Smooth muscle cell of the brain vasculature (primary cell): ENCODE measurements around the gene MPV17L2.

Source experiments
- DNase-seq: peaks from one replicate; pipeline ENCODE4 v3.0.0-alpha.2; 2012; ENCODE audit warnings: low read depth, low spot score

Gene MPV17L2

DNA sequence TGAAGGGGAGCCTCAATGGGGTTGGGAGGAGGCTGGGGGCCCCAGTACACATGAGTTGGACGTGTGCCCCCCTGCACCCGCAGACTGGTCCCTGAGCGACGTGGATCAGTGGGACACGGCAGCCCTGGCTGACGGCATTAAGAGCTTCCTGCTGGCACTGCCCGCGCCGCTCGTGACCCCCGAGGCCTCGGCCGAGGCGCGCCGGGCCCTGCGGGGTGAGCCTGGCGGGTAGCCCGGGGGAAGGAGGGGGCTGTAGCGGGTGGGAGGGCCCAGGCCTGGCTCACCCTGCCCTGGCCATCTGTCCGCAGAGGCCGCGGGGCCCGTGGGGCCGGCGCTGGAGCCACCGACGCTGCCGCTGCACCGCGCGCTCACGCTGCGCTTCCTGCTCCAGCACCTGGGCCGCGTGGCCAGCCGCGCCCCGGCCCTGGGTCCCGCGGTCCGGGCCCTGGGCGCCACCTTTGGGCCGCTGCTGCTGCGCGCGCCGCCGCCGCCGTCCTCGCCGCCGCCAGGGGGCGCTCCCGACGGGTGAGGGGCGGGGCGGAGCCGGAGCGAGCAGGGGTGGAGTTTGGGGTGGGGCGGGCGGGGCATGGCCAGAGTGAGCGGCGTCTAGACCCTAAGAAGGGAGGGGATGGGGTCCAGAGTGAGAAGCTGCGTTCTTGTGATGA lies 31.9 kb upstream of the MPV17L2 start:
- no peak for DNase-seq

- DNase-seq: no peak
These were observed 31.4 kb upstream of the MPV17L2 start for GRCh38 chr19:18161636-18162002.

GRCh38 chr19:18164072-18164471 lies 28.9 kb upstream of the MPV17L2 start:
- no peak for DNase-seq

- no peak for DNase-seq
These were observed 27.0 kb upstream of the MPV17L2 start for GRCh38 chr19:18165794-18166544.

DNA sequence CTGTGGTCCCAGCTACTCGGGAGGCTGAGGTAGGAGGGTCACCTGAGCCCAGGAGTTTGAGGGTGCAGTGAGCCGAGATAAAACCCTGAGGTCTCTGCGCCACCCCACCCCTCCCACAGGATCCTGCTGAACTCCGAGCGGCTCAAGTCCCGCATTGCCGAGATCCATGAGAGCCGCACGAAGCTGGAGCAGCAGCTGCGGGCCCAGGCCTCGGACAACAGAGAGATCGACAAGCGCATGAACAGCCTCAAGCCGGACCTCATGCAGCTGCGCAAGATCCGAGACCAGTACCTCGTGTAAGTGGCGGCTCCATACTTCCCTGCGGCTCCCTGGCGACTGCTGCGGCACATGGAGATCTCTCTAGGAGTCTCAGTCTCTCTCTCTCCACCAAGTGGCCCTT lies 26.0 kb upstream of the MPV17L2 start:
- DNase-seq: no peak

DNA sequence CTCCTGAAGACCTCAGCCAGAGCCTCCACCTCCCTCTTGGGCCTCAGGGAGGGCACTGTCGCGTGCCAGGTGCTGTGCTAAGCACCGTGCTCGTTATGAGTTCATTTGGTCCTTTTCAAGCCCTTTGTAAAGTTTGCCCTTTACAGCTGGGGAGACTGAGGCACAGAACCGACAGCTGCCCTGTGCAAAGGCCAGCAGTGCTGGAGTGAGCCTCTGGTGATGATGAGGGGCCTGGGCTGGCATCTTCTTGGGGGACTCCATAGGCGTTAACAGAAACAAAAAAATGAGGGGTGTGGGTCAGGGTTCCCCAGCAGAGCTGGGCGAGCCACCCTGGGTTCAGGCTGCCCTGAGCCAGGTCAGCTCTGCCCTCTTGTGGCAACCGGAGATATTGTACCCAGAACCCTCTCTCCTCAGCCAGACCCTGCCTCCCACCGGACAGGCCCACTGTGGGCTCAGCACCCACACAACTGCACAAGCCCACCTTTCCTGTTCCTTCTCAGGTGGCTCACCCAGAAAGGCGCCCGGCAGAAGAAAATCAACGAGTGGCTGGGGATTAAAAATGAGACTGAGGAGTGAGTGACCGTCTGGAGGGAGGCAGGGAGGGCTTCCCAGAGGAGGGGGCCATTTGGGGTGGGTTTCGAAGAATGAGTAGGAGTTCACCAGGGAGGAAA lies 24.9 kb upstream of the MPV17L2 start:
- DNase-seq: no peak

- DNase-seq: no peak
These were observed 24.2 kb upstream of the MPV17L2 start for GRCh38 chr19:18168673-18169381.

DNA sequence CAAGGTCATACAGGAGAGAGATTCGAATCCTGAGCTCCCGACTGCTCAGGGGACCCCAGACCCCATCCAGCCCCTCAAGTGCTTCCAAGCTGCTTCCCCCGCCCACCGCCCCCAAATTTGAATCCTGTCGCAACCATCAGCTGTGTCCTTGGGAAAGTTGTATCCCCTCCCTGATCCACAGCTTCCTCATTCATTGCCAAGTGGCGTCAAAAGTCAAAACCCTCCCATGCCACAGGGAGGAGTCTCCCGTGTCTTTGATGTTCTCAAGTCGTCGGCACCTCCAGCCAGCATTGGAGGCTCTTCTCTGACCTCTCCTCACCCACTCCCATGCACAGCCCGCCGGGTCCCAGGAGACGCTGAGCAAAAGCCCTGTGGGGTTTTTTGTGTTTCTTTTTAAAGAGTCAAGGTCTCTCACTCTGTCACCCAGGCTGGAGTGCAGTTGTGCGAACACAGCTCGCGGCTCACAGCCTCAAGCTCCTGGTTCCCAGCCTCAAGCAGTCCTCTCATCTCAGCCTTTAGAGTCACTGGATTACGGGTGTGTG lies 22.2 kb upstream of the MPV17L2 start:
- DNase-seq: no peak

- DNase-seq: no peak
These were observed 21.3 kb upstream of the MPV17L2 start for GRCh38 chr19:18171605-18172327.

- no peak for DNase-seq
These were observed 20.5 kb upstream of the MPV17L2 start for GRCh38 chr19:18172331-18173053.

GRCh38 chr19:18173054-18173571 lies 19.9 kb upstream of the MPV17L2 start:
- no peak for DNase-seq

DNA sequence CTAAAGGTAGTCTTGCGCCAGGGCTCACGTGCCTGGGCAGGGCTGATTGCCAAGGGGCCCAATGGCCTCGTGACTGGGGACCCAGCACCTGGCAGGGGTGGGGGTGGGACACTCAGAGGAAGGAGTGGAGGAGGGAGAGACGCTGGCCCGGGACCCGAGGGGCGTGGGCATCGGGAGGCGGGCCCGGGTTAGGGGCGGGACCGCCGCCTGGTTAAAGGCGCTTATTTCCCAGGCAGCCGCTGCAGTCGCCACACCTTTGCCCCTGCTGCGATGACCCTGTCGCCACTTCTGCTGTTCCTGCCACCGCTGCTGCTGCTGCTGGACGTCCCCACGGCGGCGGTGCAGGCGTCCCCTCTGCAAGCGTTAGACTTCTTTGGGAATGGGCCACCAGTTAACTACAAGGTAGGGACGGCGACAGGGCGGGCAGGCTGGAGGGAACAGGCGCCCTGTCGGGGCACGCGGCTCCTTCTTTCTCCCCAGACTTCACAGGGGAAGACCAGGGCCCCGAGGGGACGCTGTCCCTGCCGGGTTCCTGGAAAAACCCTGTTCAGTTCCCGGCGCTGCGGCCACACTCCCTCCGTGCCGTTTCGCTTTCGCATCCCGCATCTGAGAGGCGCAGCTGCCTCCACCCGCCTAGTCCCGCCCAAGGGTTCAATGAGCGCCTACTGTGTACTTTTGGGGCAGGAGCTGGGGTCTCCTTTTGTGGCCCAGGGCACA lies 19.3 kb upstream of the MPV17L2 start, which contains the start of gene IFI30:
Gene IFI30 (plus strand): TSS at position 242 of the 717 bp plus-strand sequence. CDS start 29 bp downstream, at position 271.
- no peak for DNase-seq

DNA sequence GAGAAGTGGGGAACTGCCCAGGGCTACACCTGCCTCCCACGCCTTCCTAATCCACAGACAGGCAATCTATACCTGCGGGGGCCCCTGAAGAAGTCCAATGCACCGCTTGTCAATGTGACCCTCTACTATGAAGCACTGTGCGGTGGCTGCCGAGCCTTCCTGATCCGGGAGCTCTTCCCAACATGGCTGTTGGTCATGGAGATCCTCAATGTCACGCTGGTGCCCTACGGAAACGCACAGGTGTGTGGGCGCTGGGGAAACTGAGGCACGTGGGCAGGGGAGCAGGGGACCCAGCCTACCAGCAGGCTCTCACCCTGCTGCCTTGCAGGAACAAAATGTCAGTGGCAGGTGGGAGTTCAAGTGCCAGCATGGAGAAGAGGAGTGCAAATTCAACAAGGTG lies 18.0 kb upstream of the MPV17L2 start:
- DNase-seq: no peak

GRCh38 chr19:18176367-18177310 lies 16.4 kb upstream of the MPV17L2 start:
- no peak for DNase-seq

- DNase-seq: no peak
These were observed 13.1 kb upstream of the MPV17L2 start for GRCh38 chr19:18179957-18180356.

DNA sequence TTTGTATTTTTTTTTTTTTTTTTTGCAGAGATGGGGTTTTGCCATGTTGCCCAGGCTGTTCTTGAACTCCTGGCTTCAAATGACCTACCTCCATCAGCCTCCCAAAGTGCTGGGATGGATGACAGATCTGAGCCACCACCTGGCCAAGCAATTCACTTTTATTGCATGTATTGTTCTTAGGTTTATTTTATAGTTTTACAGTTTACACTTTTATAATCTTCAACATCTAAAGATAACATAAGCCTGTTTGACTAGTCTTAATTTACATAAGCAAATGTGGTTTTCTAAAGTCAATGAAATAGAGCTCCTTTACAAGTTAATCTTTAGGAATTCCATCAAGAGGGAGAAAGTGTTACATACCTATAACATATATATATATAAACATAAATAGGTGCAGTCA lies 9.5 kb upstream of the MPV17L2 start:
- DNase-seq: no peak

DNA sequence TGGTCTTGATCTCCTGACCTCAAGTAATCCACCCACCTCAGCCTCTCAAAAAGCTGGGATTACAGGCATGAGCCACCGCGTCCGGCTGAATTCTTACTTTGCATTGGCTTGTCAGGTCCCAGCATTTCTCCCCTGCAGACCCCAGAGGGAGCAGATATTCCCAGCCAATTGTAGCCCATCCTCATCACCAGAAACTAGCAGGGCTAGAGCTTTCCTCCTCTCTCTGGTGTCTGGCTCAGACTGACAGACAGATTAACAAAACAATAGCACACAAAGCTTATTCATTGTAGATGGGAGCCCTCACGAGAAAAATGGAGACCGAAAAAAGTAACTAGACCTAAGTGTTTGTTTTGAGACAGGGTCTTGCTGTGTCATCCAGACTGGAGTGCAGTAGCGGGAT lies 7.5 kb upstream of the MPV17L2 start:
- DNase-seq: no peak

DNA sequence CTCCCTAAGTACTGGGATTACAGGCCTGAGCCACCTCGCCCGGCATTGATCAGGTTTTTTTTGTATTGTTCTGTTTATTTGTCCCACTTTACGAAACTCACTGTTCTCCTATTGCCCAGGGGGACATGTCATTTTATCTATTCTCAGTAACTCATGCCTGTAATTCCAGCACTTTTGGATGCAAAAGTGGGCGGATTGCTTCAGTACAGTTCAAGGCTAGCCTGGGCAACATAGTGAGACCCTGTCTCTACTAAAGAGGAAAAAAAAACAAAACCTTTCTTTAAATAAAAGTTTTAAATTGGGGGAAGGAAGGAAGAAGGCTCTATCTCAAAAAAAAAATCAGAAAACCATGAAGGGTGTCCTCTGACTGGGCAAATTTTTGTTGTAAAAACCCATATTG lies 2.7 kb upstream of the MPV17L2 start:
- DNase-seq: no peak
